ENCODE data around the gene NUDT14.

NUDT14 gene

GRCh38 chr14:105128059-105128458, 53.1 kb downstream of the NUDT14 start:
- H3K27ac ChIP-seq (ENCODE audit: low read length) = no peak overlapping the region

GRCh38 chr14:105126981-105127329, 54.2 kb downstream of the NUDT14 start:
- no peaks in the 10 kb centered on the region for H3K36me3 ChIP-seq (ENCODE audit: control insufficient read depth in 1 of 2, insufficient read depth in 2 of 2, low read length in 2 of 2)

More at GRCh38 chr14:105128059-105128458, 53.1 kb downstream of the NUDT14 start:
- no peaks in the 10 kb centered on the region for H3K27me3 ChIP-seq (ENCODE audit: low read depth, low read length)
- H3K4me3 ChIP-seq (ENCODE audit: low read depth in 1 of 2, low read length in 2 of 2) = no peak overlapping the region
- H3K9me3 ChIP-seq (ENCODE audit: control insufficient read depth in 1 of 2, low read length in 2 of 2) = peaks cover 0 to 3% of the 10 kb centered on the region in 2 donors
- no peaks in the 10 kb centered on the region for H3K4me1 ChIP-seq (ENCODE audit: control insufficient read depth in 1 of 2, insufficient read depth in 2 of 2, low read length in 2 of 2)
- no peaks in the 10 kb centered on the region for H3K36me3 ChIP-seq (ENCODE audit: control insufficient read depth in 1 of 2, insufficient read depth in 2 of 2, low read length in 2 of 2)

GRCh38 chr14:105126126-105126980, 54.8 kb downstream of the NUDT14 start:
- Histone ChIP-seq H3K27ac (ENCODE audit: low read length) (no peak overlapping the region), H3K9me3 (ENCODE audit: control insufficient read depth in 1 of 2, low read length in 2 of 2) (peaks cover 5 to 10% of the 10 kb centered on the region in 2 donors), H3K4me1 (ENCODE audit: control insufficient read depth in 1 of 2, insufficient read depth in 2 of 2, low read length in 2 of 2) (no peaks in the 10 kb centered on the region), H3K27me3 (ENCODE audit: low read depth, low read length) (no peaks in the 10 kb centered on the region), H3K4me3 (ENCODE audit: low read depth in 1 of 2, low read length in 2 of 2) (no peak overlapping the region), H3K36me3 (ENCODE audit: control insufficient read depth in 1 of 2, insufficient read depth in 2 of 2, low read length in 2 of 2) (no peaks in the 10 kb centered on the region)

More at GRCh38 chr14:105126981-105127329, 54.2 kb downstream of the NUDT14 start:
- Histone ChIP-seq H3K4me3 (ENCODE audit: low read depth in 1 of 2, low read length in 2 of 2) (no peak overlapping the region), H3K9me3 (ENCODE audit: control insufficient read depth in 1 of 2, low read length in 2 of 2) (peaks cover 0 to 6% of the 10 kb centered on the region in 2 donors), H3K4me1 (ENCODE audit: control insufficient read depth in 1 of 2, insufficient read depth in 2 of 2, low read length in 2 of 2) (no peaks in the 10 kb centered on the region), H3K27ac (ENCODE audit: low read length) (no peak overlapping the region), H3K27me3 (ENCODE audit: low read depth, low read length) (no peaks in the 10 kb centered on the region)

GRCh38 chr14:105124823-105125222, 56.3 kb downstream of the NUDT14 start:
- Histone ChIP-seq H3K9me3 (ENCODE audit: control insufficient read depth in 1 of 2, low read length in 2 of 2) (peaks cover 12 to 17% of the 10 kb centered on the region in 2 donors), H3K4me3 (ENCODE audit: low read depth in 1 of 2, low read length in 2 of 2) (no peak overlapping the region), H3K36me3 (ENCODE audit: control insufficient read depth in 1 of 2, insufficient read depth in 2 of 2, low read length in 2 of 2) (no peaks in the 10 kb centered on the region), H3K27ac (ENCODE audit: low read length) (no peak overlapping the region), H3K4me1 (ENCODE audit: control insufficient read depth in 1 of 2, insufficient read depth in 2 of 2, low read length in 2 of 2) (no peaks in the 10 kb centered on the region), H3K27me3 (ENCODE audit: low read depth, low read length) (no peaks in the 10 kb centered on the region)

- Histone ChIP-seq H3K27ac (ENCODE audit: low read length) (no peak overlapping the region), H3K27me3 (ENCODE audit: low read depth, low read length) (no peaks in the 10 kb centered on the region), H3K4me3 (ENCODE audit: low read depth in 1 of 2, low read length in 2 of 2) (no peak overlapping the region)
Measured at GRCh38 chr14:105123981-105124765, 56.9 kb downstream of the NUDT14 start.

GRCh38 chr14:105123064-105123665, 57.9 kb downstream of the NUDT14 start:
- H3K9me3 ChIP-seq (ENCODE audit: control insufficient read depth in 1 of 2, low read length in 2 of 2) = peaks cover 12 to 21% of the 10 kb centered on the region in 2 donors
- H3K27me3 ChIP-seq (ENCODE audit: low read depth, low read length) = no peaks in the 10 kb centered on the region
- H3K4me3 ChIP-seq (ENCODE audit: low read depth in 1 of 2, low read length in 2 of 2) = no peak overlapping the region
- no peaks in the 10 kb centered on the region for H3K4me1 ChIP-seq (ENCODE audit: control insufficient read depth in 1 of 2, insufficient read depth in 2 of 2, low read length in 2 of 2)
- no peak overlapping the region for H3K27ac ChIP-seq (ENCODE audit: low read length)
- H3K36me3 ChIP-seq (ENCODE audit: control insufficient read depth in 1 of 2, insufficient read depth in 2 of 2, low read length in 2 of 2) = no peaks in the 10 kb centered on the region

More at GRCh38 chr14:105123981-105124765, 56.9 kb downstream of the NUDT14 start:
- peaks cover 12 to 17% of the 10 kb centered on the region in 2 donors for H3K9me3 ChIP-seq (ENCODE audit: control insufficient read depth in 1 of 2, low read length in 2 of 2)
- H3K4me1 ChIP-seq (ENCODE audit: control insufficient read depth in 1 of 2, insufficient read depth in 2 of 2, low read length in 2 of 2) = no peaks in the 10 kb centered on the region
- no peaks in the 10 kb centered on the region for H3K36me3 ChIP-seq (ENCODE audit: control insufficient read depth in 1 of 2, insufficient read depth in 2 of 2, low read length in 2 of 2)
